GM12878 (cell line): ENCODE measurements around the gene STPG1. TPM values are rescaled to one million over a fixed set of nuclear protein-coding genes. Genes with fewer than 3 reads are reported as not detected.

Experiments used
- ATF7 ChIP-seq: fragments of 450-650 bp; IDR thresholded peaks from 2 replicates; pipeline ENCODE4 v1.6.1; 2016; ENCODE audit warnings: low read depth, mild to moderate bottlenecking
- BCL11A ChIP-seq: IDR thresholded peaks from 2 replicates; pipeline ENCODE4 v1.6.1; 2011; ENCODE audit warnings: low read depth, low read length
- BRCA1 ChIP-seq: IDR thresholded peaks from 2 replicates; pipeline ENCODE4 v1.6.1; 2011; ENCODE audit warnings: low read depth, low read length, improper control_type of control experiment
- CBX3 ChIP-seq: fragments of 200-600 bp; sonication (generic); IDR thresholded peaks from 2 replicates; pipeline ENCODE4 v1.6.1; 2016; ENCODE audit warnings: low read depth, borderline replicate concordance
- CHD4 ChIP-seq: fragments of 200-600 bp; sonication (generic); IDR thresholded peaks from 2 replicates; pipeline ENCODE4 v1.6.1; 2016; ENCODE audit warnings: mild to moderate bottlenecking
- CUX1 ChIP-seq: IDR thresholded peaks from 2 replicates; pipeline ENCODE4 v1.6.1; 2012; ENCODE audit warnings: improper control_type of control experiment, low read depth, low read length; ENCODE audit not compliant: insufficient replicate concordance
- HDGF ChIP-seq: fragments of 450-650 bp; IDR thresholded peaks from 2 replicates; pipeline ENCODE4 v1.6.1; 2016; ENCODE audit warnings: antibody characterized with exemption
- KAT2A ChIP-seq: conservative IDR thresholded peaks from 2 replicates; pipeline ENCODE4 v1.6.1; 2011; ENCODE audit warnings: low read depth, low read length; ENCODE audit not compliant: control insufficient read depth
- NFYB ChIP-seq: IDR thresholded peaks from 2 replicates; pipeline ENCODE4 v1.6.1; 2011; ENCODE audit warnings: low read depth, mild to moderate bottlenecking, low read length, improper control_type of control experiment, moderate library complexity; ENCODE audit not compliant: insufficient read depth
- PML ChIP-seq: IDR thresholded peaks from 2 replicates; pipeline ENCODE4 v1.6.1; 2012; ENCODE audit warnings: low read length, inconsistent platforms
- POLR2AphosphoS2 ChIP-seq: IDR thresholded peaks from 2 replicates; pipeline ENCODE4 v1.6.1; 2011; ENCODE audit warnings: low read depth, mild to moderate bottlenecking, low read length, improper control_type of control experiment, moderate library complexity
- RFX5 ChIP-seq: IDR thresholded peaks from 2 replicates; pipeline ENCODE4 v1.6.1; 2011; ENCODE audit warnings: low read depth, low read length, improper control_type of control experiment
- SRF ChIP-seq, 2 experiments: IDR thresholded peaks; 2 replicates each; pipeline ENCODE4 v1.6.1; 2011; ENCODE audit warnings: low read depth in 2 of 2, low read length in 2 of 2, mild to moderate bottlenecking in 1 of 2, moderate library complexity in 1 of 2
- SUPT20H ChIP-seq: IDR thresholded peaks from 2 replicates; pipeline ENCODE4 v1.6.1; 2011; ENCODE audit warnings: low read depth, mild to moderate bottlenecking, low read length, moderate library complexity, borderline replicate concordance; ENCODE audit not compliant: control insufficient read depth
- polyA plus RNA-seq, 11 experiments: library from polyadenylated mRNA; depleted of rRNA in 4 of 11; unstranded in 6 of 11; stranded (reverse) in 5 of 11; fragments of >200 nt; fragmentation: Nextera tagmentation in 4 of 11; fragmentation: Illumina TruSeq in 1 of 11; extraction: Ambion mirVana in 4 of 11; extraction: Trizol in 1 of 11; gene quantifications; 1 replicate in 1 of 11; 2 replicates in 10 of 11; pipeline versions ENCODE4 v1.2.1 to v1.2.3, GENCODE V29; 2011 to 2016; ENCODE audit warnings: inconsistent platforms in 2 of 11, missing spikeins in 2 of 11, low read depth in 1 of 11
- total RNA-seq, 4 experiments: library from RNA; depleted of rRNA in 3 of 4; stranded (reverse); fragments of >200 nt in 3 of 4; fragmentation: Illumina TruSeq in 1 of 4; extraction: Trizol in 1 of 4; gene quantifications; 2 replicates each; pipeline versions ENCODE4 v1.2.1 to v1.2.3, GENCODE V29; 2013 to 2021
- TF ChIP-seq, protein P1 (sequence below): fragments of 450-650 bp; IDR thresholded peaks from 2 replicates; pipeline ENCODE4 v1.6.1; 2016; ENCODE audit warnings: mild to moderate bottlenecking, moderate library complexity, borderline replicate concordance
- TF ChIP-seq, protein P2 (sequence below): fragments of 150-350 bp; IDR thresholded peaks from 2 replicates; pipeline ENCODE4 v1.6.1; 2014; ENCODE audit warnings: mild to moderate bottlenecking, low read depth, low read length

Gene STPG1
- total and polyA plus RNA-seq, 10 of the 15 experiments (the other 5 are each of a cell fraction or from before 2014, with no cell fraction given): 0.22 to 2.6 (median 0.73) TPM

GRCh38 chr1:24390924-24391782, 22.4 kb downstream of the STPG1 start (continued):
- TF ChIP-seq, protein P1, sequence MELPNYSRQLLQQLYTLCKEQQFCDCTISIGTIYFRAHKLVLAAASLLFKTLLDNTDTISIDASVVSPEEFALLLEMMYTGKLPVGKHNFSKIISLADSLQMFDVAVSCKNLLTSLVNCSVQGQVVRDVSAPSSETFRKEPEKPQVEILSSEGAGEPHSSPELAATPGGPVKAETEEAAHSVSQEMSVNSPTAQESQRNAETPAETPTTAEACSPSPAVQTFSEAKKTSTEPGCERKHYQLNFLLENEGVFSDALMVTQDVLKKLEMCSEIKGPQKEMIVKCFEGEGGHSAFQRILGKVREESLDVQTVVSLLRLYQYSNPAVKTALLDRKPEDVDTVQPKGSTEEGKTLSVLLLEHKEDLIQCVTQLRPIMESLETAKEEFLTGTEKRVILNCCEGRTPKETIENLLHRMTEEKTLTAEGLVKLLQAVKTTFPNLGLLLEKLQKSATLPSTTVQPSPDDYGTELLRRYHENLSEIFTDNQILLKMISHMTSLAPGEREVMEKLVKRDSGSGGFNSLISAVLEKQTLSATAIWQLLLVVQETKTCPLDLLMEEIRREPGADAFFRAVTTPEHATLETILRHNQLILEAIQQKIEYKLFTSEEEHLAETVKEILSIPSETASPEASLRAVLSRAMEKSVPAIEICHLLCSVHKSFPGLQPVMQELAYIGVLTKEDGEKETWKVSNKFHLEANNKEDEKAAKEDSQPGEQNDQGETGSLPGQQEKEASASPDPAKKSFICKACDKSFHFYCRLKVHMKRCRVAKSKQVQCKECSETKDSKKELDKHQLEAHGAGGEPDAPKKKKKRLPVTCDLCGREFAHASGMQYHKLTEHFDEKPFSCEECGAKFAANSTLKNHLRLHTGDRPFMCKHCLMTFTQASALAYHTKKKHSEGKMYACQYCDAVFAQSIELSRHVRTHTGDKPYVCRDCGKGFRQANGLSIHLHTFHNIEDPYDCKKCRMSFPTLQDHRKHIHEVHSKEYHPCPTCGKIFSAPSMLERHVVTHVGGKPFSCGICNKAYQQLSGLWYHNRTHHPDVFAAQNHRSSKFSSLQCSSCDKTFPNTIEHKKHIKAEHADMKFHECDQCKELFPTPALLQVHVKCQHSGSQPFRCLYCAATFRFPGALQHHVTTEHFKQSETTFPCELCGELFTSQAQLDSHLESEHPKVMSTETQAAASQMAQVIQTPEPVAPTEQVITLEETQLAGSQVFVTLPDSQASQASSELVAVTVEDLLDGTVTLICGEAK: peak; percentile 93
- TF ChIP-seq HDGF: no peak
- TF ChIP-seq CBX3: no peak
- TF ChIP-seq, protein P2, sequence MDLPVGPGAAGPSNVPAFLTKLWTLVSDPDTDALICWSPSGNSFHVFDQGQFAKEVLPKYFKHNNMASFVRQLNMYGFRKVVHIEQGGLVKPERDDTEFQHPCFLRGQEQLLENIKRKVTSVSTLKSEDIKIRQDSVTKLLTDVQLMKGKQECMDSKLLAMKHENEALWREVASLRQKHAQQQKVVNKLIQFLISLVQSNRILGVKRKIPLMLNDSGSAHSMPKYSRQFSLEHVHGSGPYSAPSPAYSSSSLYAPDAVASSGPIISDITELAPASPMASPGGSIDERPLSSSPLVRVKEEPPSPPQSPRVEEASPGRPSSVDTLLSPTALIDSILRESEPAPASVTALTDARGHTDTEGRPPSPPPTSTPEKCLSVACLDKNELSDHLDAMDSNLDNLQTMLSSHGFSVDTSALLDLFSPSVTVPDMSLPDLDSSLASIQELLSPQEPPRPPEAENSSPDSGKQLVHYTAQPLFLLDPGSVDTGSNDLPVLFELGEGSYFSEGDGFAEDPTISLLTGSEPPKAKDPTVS: no peak
- no peak for TF ChIP-seq SUPT20H
- TF ChIP-seq RFX5: no peak
- no peak for TF ChIP-seq PML
- TF ChIP-seq BRCA1: no peak
- TF ChIP-seq NFYB: no peak
- TF ChIP-seq SRF (IDR thresholded peaks at IDR 0.05; ENCODE audit: low read depth in 2 of 2, low read length in 2 of 2): no peak
- no peak for TF ChIP-seq POLR2AphosphoS2
- TF ChIP-seq BCL11A: no peak
- no peak for TF ChIP-seq CHD4
- TF ChIP-seq KAT2A: no peak
- no peak for TF ChIP-seq CUX1
- TF ChIP-seq ATF7: peak; percentile 27; the same call in 1 of the 2 replicates
